Stimulated activated CD4-positive, alpha-beta T cell treated with anti-CD3 and anti-CD28 coated beads, Interleukin-2, amount 100 ng/mL, for 4 hours (primary cell): ENCODE results near the gene CEP295NL.

Source experiments
- DNase-seq: peaks from one replicate; pipeline ENCODE4 v3.0.0-alpha.2; 2020; ENCODE audit warnings: low read depth

The CEP295NL gene

DNA sequence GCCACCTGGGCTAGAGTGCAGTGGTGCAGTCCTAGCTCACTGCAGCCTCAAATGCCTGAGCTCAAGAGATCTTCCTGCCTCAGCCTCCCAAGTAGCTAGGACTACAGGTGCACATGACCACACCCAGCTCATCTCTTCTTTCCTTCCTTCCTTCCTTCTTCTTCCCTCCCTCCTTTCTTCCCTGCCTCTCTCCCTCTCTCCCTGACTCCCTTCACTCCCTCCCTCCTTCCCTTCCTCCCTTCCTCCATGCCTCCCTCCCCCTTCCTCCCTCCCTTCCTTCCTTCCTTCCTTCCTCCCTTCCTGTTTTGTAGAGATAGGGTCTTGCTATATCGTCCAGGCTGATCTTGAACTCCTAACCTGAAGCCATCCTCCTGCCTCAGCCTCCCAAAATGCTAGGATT, 38.9 kb downstream of the CEP295NL start:
- no peak for DNase-seq

- no peak for DNase-seq
Measured at GRCh38 chr17:78862073-78863023, 40.7 kb downstream of the CEP295NL start.

DNA sequence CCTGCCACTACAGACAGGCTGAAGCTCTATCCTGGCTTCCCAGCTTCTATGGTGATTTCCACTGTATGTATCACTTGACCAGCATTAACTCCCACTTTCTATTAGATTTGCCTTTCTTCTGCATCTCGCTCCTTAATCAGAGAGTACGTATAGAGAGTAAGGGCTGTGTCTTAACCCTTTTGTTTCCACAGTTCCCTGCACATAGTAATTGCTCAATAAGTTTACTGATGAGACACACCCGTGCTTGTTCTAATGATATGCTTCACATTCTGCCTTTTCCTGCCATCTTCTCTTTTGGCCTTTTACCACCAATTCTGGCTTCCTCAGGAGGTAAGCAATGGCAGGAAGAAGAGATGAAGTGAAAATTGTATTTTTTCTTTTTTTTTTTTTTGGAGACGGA, 41.8 kb downstream of the CEP295NL start:
- no peak for DNase-seq

DNA sequence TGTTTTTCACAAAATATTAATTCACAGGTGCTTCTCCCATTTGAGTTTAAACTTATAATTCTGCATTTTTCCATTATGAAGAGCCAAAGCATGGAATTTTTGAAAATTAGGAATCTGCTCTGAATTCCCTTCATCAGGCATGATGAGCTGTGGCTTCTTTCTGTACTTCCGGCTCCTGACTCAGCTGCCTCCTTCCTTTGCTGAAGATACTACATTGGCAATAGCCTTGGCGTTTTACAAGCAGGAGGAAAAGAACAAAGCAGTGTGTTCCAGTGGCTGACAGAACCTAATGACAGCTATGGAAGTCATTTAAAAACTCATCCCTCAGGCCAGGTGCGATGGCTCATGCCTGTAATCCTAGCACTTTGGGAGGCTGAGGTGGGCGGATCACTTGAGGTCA, 44.0 kb downstream of the CEP295NL start:
- no peak for DNase-seq

DNA sequence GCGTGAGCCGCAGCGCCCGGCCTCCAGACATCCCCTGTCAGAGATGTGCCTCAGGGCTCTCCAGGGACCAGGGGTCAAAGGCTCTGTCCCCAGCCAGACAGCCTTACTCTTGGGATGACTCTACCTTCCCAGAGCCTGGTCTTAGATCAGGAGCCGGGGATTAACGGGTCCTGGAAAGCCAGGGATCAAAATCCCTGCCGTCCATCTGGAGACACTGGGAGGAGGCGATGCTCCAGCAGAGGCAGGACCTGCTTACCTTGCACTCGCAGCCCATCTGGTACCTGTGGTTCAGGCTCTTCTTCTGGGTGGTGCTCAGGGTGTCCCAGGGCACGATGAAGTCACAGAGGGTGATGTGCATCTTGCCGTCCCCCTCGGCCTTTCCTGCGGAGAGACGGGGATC, 45.7 kb downstream of the CEP295NL start:
- DNase-seq = no peak

GRCh38 chr17:78855561-78856165, 47.3 kb downstream of the CEP295NL start:
- no peak for DNase-seq

- DNase-seq = no peak
Measured at GRCh38 chr17:78854508-78854907, 48.5 kb downstream of the CEP295NL start.

DNA sequence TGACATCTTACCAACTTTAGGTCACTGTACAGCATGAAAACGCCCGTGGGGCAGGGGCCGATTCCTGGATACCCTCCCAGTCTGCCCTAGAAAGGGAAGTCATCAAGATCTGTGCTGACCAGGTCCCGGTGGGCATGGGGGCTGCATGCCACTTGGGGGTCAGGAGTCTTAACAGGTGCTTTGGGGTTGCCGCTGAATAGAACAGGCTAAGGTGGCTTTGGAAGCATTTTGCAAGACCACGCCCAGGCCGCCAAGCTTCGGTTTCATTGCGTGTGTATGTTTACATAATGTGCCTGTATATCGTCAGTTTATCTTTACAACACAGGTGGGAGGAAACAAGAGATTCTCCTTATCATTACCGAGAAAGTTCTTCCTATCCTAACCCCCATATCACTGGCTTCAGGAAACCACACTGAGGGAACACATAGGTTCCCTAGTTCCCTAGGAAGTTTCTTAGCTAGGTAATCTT, 49.0 kb downstream of the CEP295NL start:
- DNase-seq = no peak

GRCh38 chr17:78852709-78853121, 50.3 kb downstream of the CEP295NL start:
- DNase-seq = no peak

- DNase-seq = no peak
Measured at GRCh38 chr17:78849026-78849425, 54.0 kb downstream of the CEP295NL start.

GRCh38 chr17:78847052-78847451, 55.9 kb downstream of the CEP295NL start:
- DNase-seq = no peak

- no peak for DNase-seq
Measured at GRCh38 chr17:78844301-78845005, 58.5 kb downstream of the CEP295NL start.

DNA sequence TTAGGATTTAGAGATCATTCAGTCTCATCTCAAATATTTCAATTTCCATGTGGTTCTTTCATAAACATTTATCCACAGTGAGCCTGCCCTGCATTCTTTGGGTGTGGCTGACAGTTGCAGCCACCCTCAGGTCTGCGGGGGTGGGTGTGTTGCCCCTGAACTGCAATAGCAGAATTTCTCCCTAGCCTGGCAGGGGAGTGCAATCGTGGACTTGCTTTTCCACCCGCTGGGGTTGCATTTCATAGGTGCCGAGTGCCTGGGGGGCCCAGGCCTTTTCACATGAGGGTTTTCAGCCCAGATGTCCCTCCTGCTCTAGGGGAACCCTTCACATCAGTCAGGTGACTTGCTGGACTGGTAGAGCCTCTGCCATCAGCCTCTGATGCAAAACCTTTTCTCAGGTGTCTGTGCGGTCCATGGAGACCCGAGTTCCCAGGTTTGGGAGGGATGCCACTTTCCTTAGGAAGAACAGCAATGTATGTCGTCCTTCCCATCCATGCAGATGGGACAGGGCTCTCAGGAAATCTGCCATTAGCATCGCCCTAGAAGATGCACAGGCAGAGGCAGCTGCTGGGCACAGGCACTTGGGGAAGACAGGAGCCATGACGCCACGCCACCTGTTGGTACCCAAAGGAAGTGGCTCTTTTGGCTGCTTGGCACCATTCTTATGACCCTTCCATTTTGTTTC, 60.0 kb downstream of the CEP295NL start:
- peak; percentile 41 for DNase-seq

DNA sequence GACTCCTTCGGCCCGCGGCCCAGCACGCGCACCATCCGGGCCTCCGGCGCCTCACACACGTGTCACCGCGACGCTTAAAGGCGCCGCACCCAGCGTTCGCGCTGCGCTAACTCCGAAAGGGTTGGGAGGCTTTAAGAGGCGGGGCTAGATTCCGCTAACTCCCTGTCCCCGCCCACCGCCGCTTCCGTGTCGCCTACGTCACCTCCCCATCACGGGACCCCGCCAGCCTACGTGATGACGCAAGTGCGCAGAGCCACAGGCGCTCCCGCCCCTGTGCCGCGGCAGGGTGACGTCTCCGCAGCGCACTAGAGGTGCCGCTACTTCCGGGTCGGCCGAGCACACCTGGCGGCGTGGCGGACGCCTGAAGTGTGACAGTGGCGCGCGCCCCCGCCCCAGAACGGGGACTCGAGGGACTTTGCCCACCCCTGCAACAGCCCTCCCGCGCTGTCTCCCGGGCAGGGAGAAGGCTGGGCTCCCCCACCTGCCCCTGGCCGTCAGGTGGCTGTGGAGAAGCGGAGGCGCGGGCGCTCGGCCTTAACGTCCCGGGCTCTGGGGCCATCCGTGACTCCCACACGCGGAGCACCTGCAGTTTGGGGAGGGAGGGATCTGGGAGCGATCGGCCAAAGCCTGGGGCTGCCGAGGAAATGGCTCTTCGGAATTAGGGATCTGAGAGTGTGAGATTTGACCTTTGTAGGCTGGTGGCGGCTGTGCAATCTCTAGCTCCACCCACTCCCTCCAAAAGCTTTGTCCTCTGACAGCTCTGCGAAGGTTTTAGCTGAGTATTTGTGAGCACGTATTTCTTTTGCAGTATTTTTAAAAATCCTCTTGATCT, 62.0 kb downstream of the CEP295NL start, which contains the start of gene USP36:
Gene USP36 (minus strand): TSS at position 35 of the 832 bp plus-strand sequence. CDS start 4,451 bp downstream, outside the sequence.
- DNase-seq = peak; percentile 100
